Myometrial cell (primary cell): ENCODE results near the gene PITPNB. TPM values are rescaled to one million over a fixed set of nuclear protein-coding genes. Genes with fewer than 3 reads are reported as not detected.

Experiments
- total RNA-seq: library from RNA; depleted of rRNA; stranded (reverse); fragments of >200 nt; gene quantifications from 2 replicates; pipeline ENCODE4 v1.2.3, GENCODE V29; 2015

The PITPNB gene
- total RNA-seq: 13.5 and 18.4 TPM in 2 replicates

DNA sequence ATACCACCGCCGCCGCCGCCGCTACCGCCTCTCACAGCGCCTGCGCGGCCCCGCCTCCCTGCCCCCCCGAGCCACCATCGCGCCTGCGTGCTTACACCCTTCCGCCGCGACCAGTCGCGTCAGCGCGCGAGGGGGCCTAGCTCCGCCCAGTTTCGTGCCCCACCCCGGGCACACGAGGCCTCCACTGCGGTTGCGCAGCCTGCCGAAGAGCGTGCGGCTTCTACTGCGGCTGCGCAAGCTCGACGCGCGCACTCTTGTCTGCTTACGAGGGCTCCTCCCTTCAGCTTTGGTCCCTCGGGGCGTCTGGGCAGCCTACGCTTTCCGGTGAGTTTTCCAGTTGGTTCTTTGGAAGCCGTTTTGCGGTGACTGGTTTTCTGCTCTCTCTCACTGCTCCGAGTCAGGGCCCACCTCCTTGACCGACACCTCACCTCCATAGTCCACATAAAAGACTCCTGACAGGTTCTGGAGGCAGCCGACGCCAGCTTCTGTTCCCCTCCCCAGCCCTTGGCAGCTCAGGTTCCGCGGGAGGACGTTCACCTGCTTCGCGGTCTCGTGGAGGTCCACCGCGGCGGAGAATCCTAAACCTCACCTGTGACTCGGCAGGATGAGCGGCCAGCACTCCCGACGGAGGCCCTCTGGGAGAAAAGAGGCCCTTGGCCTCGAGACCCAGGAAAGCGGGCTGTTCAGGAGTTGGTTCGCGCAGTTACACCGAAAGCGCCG lies at the start of gene PITPNB:
Gene PITPNB, minus strand, starts transcription at position 35 of the 720 bp plus-strand sequence. CDS start 65 bp downstream, outside the sequence.

Other genes starting within 250 kb of the PITPNB start
- 0.18 TPM in 1 of 2 replicates, not detected in the other for gene MN1, start 117.5 kb downstream of the PITPNB start, total RNA-seq